Measurements from ENCODE around the gene TEAD3.

DNA sequence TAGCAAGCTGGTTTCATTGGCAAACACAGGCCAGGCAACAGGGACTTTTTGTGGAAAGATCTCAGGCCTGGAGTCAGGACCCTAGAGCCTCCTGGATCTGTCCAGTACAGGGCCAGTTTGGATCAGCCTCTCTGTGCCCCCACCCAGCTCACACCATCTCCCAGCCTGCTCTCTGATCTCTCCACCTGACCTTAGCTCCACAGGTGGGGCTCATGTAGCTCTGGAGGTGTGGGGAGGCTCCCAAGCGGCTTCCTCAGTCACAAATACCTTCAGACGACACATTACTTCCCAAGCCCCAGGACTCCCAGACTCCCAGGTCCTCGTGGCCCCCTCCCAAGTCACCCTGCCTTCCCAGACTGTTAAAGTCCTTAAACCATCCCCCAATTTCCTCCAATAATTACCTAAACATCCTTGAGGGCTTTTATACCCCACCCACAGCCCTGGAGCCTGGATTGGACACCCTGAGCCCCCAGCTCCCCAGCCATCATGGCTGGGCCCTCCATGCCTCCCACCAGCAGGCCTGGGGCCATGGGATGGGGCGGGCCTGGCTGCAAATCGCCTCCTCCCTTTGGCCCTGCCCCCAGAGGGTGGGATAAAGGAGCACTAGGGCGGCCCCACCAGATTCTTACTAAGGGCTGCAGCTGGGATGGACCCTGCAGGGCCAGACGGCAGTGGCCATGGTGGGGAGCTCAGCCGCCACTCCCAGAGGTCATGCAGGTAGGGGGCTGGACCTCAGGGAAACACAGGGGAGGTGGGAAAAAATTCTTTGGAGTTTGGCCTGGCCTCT, 60.6 kb downstream of the TEAD3 start:
- TF ChIP-seq CTCF (IDR thresholded peaks at IDR 0.05; ENCODE audit: poor library complexity, severe bottlenecking) (no peak), SMC3 (conservative IDR thresholded peaks at IDR 0.05; ENCODE audit: poor library complexity) (no peak), REST (IDR thresholded peaks at IDR 0.05; ENCODE audit: borderline replicate concordance) (no peak), POLR2AphosphoS5 (IDR thresholded peaks at IDR 0.05) (no peak)

Data from neural cell (in vitro differentiated cells).